ENCODE results near the gene CD48. TPM values are rescaled to one million over a fixed set of nuclear protein-coding genes. Genes with fewer than 3 reads are reported as not detected.

Gene CD48
- total and polyA plus RNA-seq, 8 donors = 0.37 to 5.1 (median 1.1) TPM

GRCh38 chr1:160646180-160646579 lies 65.4 kb downstream of the CD48 start:
- Histone ChIP-seq H3K9me3 (no peaks in the 10 kb centered on the region), H3K27me3 (no peaks in the 10 kb centered on the region), H3K4me1 (peaks cover 0 to 3% (median 0%) of the 10 kb centered on the region in 3 donors), H3K36me3 (no peaks in the 10 kb centered on the region), H3K27ac (no peak overlapping the region), H3K4me3 (no peak overlapping the region)
- no peak for DNase-seq
- peak in 1 of 4 donors; percentile 21 for ATAC-seq
- no peak for FAIRE-seq
- WGBS, 2 donors = 50 to 56% methylated on average over 1 of the region's 1 CpG
- TF ChIP-seq CTCF (IDR thresholded peaks at IDR 0.05) = no peak
- intact Hi-C loops (cut with DNase I) = no loop called here

- H3K36me3 ChIP-seq = no peaks in the 10 kb centered on the region
- DNase-seq = no peak
- WGBS, 2 donors = 76 to 78% methylated on average over 13 of the region's 13 CpGs
- peaks cover 0 to 3% (median 0%) of the 10 kb centered on the region in 3 donors for H3K4me1 ChIP-seq
- H3K27me3 ChIP-seq = no peaks in the 10 kb centered on the region
- no peak for FAIRE-seq
- H3K27ac ChIP-seq = no peak overlapping the region
- ATAC-seq = peak in 2 of 4 donors; percentile 35 to 68
- H3K9me3 ChIP-seq = no peaks in the 10 kb centered on the region
- TF ChIP-seq CTCF (IDR thresholded peaks at IDR 0.05) = no peak
- no peak overlapping the region for H3K4me3 ChIP-seq
- intact Hi-C loops (cut with DNase I) = no loop called here
Observed at GRCh38 chr1:160645386-160646130, 66.1 kb downstream of the CD48 start.

GRCh38 chr1:160644399-160644798 lies 67.2 kb downstream of the CD48 start:
- Histone ChIP-seq H3K4me1 (peaks cover 0 to 3% (median 0%) of the 10 kb centered on the region in 3 donors), H3K4me3 (no peak overlapping the region), H3K27me3 (no peaks in the 10 kb centered on the region), H3K36me3 (no peaks in the 10 kb centered on the region), H3K27ac (no peak overlapping the region), H3K9me3 (no peaks in the 10 kb centered on the region)
- ATAC-seq (no peak), FAIRE-seq (no peak), DNase-seq (no peak)
- TF ChIP-seq CTCF (IDR thresholded peaks at IDR 0.05) = no peak
- intact Hi-C loops (cut with DNase I) = no loop called here

- H3K36me3 ChIP-seq = no peaks in the 10 kb centered on the region
- 77 to 88% methylated on average over 5 of the region's 5 CpGs for WGBS, 2 donors
Observed at GRCh38 chr1:160643138-160643537, 68.5 kb downstream of the CD48 start.

More at GRCh38 chr1:160643138-160643537, 68.5 kb downstream of the CD48 start:
- intact Hi-C loops (cut with DNase I) = no loop called here
- Histone ChIP-seq H3K27ac (no peak overlapping the region), H3K9me3 (no peaks in the 10 kb centered on the region), H3K27me3 (no peaks in the 10 kb centered on the region), H3K4me1 (peaks cover 0 to 9% (median 6%) of the 10 kb centered on the region in 3 donors), H3K4me3 (no peak overlapping the region)
- no peak for ATAC-seq
- FAIRE-seq = no peak
- no peak for TF ChIP-seq CTCF (IDR thresholded peaks at IDR 0.05)
- no peak for DNase-seq
